ENCODE results near the gene ANKRD33B. TPM values are rescaled to one million over a fixed set of nuclear protein-coding genes. Genes with fewer than 3 reads are reported as not detected.
A peak's percentile ranks its signal among the peaks of the same experiment; 100 is the strongest.

Gene ANKRD33B
- total RNA-seq, 1 experiment from 2014 or later, result 3.1 TPM

GRCh38 chr5:10591159-10591558, 27.3 kb downstream of the ANKRD33B start:
- ChIA-PET CTCF (interaction anchor here (3.8 kb wide), 1 partner anchor 37 kb away, joined by 15 read pairs; no protein-coding TSS in a partner anchor), POLR2A (interaction anchor here (1.7 kb wide), 1 partner anchor 25 kb away, joined by 7 read pairs; no protein-coding TSS in a partner anchor)
- no peaks in the 10 kb centered on the region for H3K36me3 Mint-ChIP-seq (ENCODE audit: insufficient read depth, unreplicated experiment)
- no TSS peak for BruUV-seq (replicated peaks)
- H3K4me3 Mint-ChIP-seq (ENCODE audit: unreplicated experiment), result no peak overlapping the region
- peaks cover 25% of the 10 kb centered on the region for H3K4me1 Mint-ChIP-seq (ENCODE audit: insufficient read depth, unreplicated experiment)
- no peak for DNase-seq (ENCODE audit: unreplicated experiment)
- intact Hi-C loops (cut with micrococcal nuclease), result no loop called here
- peak overlapping the region; percentile 64 for H3K27ac Mint-ChIP-seq (ENCODE audit: low read depth, unreplicated experiment)
- no peaks in the 10 kb centered on the region for H3K27me3 Mint-ChIP-seq (ENCODE audit: insufficient read depth, unreplicated experiment)
- H3K9me3 Mint-ChIP-seq (ENCODE audit: unreplicated experiment), result no peaks in the 10 kb centered on the region
- TF ChIP-seq CTCF (IDR thresholded peaks at IDR 0.05; ENCODE audit: unreplicated experiment), result no peak

- H3K9me3 Mint-ChIP-seq (ENCODE audit: unreplicated experiment), result no peaks in the 10 kb centered on the region
- no peak for DNase-seq (ENCODE audit: unreplicated experiment)
- no peaks in the 10 kb centered on the region for H3K27me3 Mint-ChIP-seq (ENCODE audit: insufficient read depth, unreplicated experiment)
- H3K4me3 Mint-ChIP-seq (ENCODE audit: unreplicated experiment), result no peak overlapping the region
- BruUV-seq (replicated peaks), result no TSS peak
- no peaks in the 10 kb centered on the region for H3K36me3 Mint-ChIP-seq (ENCODE audit: insufficient read depth, unreplicated experiment)
- POLR2A ChIA-PET, result interaction anchor here (1.7 to 1.8 kb wide), 2 partner anchors 10 to 25 kb away, joined by 7 read pairs; no protein-coding TSS in a partner anchor
- intact Hi-C loops (cut with micrococcal nuclease), result no loop called here
- CTCF ChIA-PET, result interaction anchor here (0.7 to 3.8 kb wide), 3 partner anchors 36 to 124 kb away, joined by 3 to 15 read pairs (median 6); no protein-coding TSS in a partner anchor
- H3K4me1 Mint-ChIP-seq (ENCODE audit: insufficient read depth, unreplicated experiment), result peaks cover 32% of the 10 kb centered on the region
- H3K27ac Mint-ChIP-seq (ENCODE audit: low read depth, unreplicated experiment), result no peak overlapping the region
- TF ChIP-seq CTCF (IDR thresholded peaks at IDR 0.05; ENCODE audit: unreplicated experiment), result no peak
These were observed 28.1 kb downstream of the ANKRD33B start for GRCh38 chr5:10591966-10592365.

- BruUV-seq (replicated peaks), result no TSS peak
- Mint-ChIP-seq H3K27me3 (ENCODE audit: insufficient read depth, unreplicated experiment) (no peaks in the 10 kb centered on the region), H3K4me3 (ENCODE audit: unreplicated experiment) (no peak overlapping the region), H3K36me3 (ENCODE audit: insufficient read depth, unreplicated experiment) (no peaks in the 10 kb centered on the region), H3K27ac (ENCODE audit: low read depth, unreplicated experiment) (no peak overlapping the region), H3K4me1 (ENCODE audit: insufficient read depth, unreplicated experiment) (peaks cover 38% of the 10 kb centered on the region), H3K9me3 (ENCODE audit: unreplicated experiment) (no peaks in the 10 kb centered on the region)
- TF ChIP-seq CTCF (IDR thresholded peaks at IDR 0.05; ENCODE audit: unreplicated experiment), result no peak
- ChIA-PET CTCF (interaction anchor here (0.6 to 3.8 kb wide), 7 partner anchors 8 to 139 kb away, joined by 3 to 15 read pairs (median 6); no protein-coding TSS in a partner anchor), POLR2A (interaction anchor here (0.6 to 1.8 kb wide), 3 partner anchors 9 to 26 kb away, joined by 3 to 7 read pairs (median 7); no protein-coding TSS in a partner anchor)
- intact Hi-C loops (cut with micrococcal nuclease), result no loop called here
- DNase-seq (ENCODE audit: unreplicated experiment), result no peak
These were observed 28.7 kb downstream of the ANKRD33B start for GRCh38 chr5:10592601-10593000.

GRCh38 chr5:10593531-10594181, 29.8 kb downstream of the ANKRD33B start:
- DNase-seq (ENCODE audit: unreplicated experiment), result no peak
- no peaks in the 10 kb centered on the region for H3K27me3 Mint-ChIP-seq (ENCODE audit: insufficient read depth, unreplicated experiment)
- H3K9me3 Mint-ChIP-seq (ENCODE audit: unreplicated experiment), result no peaks in the 10 kb centered on the region
- ChIA-PET CTCF (interaction anchor here (0.6 to 1.9 kb wide), 8 partner anchors 9 to 310 kb away, joined by 3 to 6 read pairs (median 4); no protein-coding TSS in a partner anchor), POLR2A (interaction anchor here (1.4 to 1.8 kb wide), 2 partner anchors 8 to 30 kb away, joined by 5 to 7 read pairs; partner anchors contain the start of gene ANKRD33B)
- H3K36me3 Mint-ChIP-seq (ENCODE audit: insufficient read depth, unreplicated experiment), result no peaks in the 10 kb centered on the region
- H3K4me3 Mint-ChIP-seq (ENCODE audit: unreplicated experiment), result no peak overlapping the region
- intact Hi-C loops (cut with micrococcal nuclease), result no loop called here
- H3K27ac Mint-ChIP-seq (ENCODE audit: low read depth, unreplicated experiment), result no peak overlapping the region
- peaks cover 41% of the 10 kb centered on the region for H3K4me1 Mint-ChIP-seq (ENCODE audit: insufficient read depth, unreplicated experiment)
- no peak for TF ChIP-seq CTCF (IDR thresholded peaks at IDR 0.05; ENCODE audit: unreplicated experiment)
- BruUV-seq (replicated peaks), result no TSS peak
